Sigmoid colon (tissue), 3 donors: ENCODE measurements around the gene ZBED1.

Experiments
- CTCF ChIP-seq, 4 experiments: fragments of 450-650 bp in 3 of 4; fragments of 200-600 bp in 1 of 4; IDR thresholded peaks; one replicate each; pipeline ENCODE4 v1.5.1; 2016 to 2019; ENCODE audit warnings: antibody characterized with exemption in 4 of 4, mild to moderate bottlenecking in 3 of 4, moderate library complexity in 2 of 4
- POLR2A ChIP-seq, 2 donors: fragments of 450-650 bp; IDR thresholded peaks; one replicate each; pipeline ENCODE4 v1.6.1; 2016; ENCODE audit warnings: antibody characterized with exemption in 2 of 2, mild to moderate bottlenecking in 2 of 2, moderate library complexity in 2 of 2

GRCh38 chrX:2507904-2508627 lies 7.3 kb upstream of the ZBED1 start:
- TF ChIP-seq POLR2A (IDR thresholded peaks at IDR 0.05) (no peak), CTCF (IDR thresholded peaks at IDR 0.05) (no peak)
